GM12878 (cell line): ENCODE data around the gene KMT2E. TPM values are rescaled to one million over a fixed set of nuclear protein-coding genes. Genes with fewer than 3 reads are reported as not detected.

Source experiments
- CBFB ChIP-seq: IDR thresholded peaks from 2 replicates; pipeline ENCODE4 v1.6.1; 2016; ENCODE audit warnings: antibody characterized with exemption, low read depth
- CEBPZ ChIP-seq: fragments of 150-350 bp; IDR thresholded peaks from 2 replicates; pipeline ENCODE4 v1.6.1; 2016; ENCODE audit warnings: low read depth, low read length
- MEF2A ChIP-seq: IDR thresholded peaks from 2 replicates; pipeline ENCODE4 v1.6.1; 2011; ENCODE audit warnings: low read depth, mild to moderate bottlenecking, low read length, moderate library complexity; ENCODE audit not compliant: insufficient read depth
- RELA ChIP-seq: fragments of 450-650 bp; IDR thresholded peaks from 2 replicates; pipeline ENCODE4 v1.8.0; 2014; ENCODE audit warnings: borderline replicate concordance; ENCODE audit not compliant: partially characterized antibody
- TBL1XR1 ChIP-seq: IDR thresholded peaks from 2 replicates; pipeline ENCODE4 v1.6.1; 2012; ENCODE audit warnings: low read depth, low read length, improper control_type of control experiment
- ZNF687 ChIP-seq: fragments of 450-650 bp; IDR thresholded peaks from 2 replicates; pipeline ENCODE4 v1.6.1; 2017; ENCODE audit warnings: mild to moderate bottlenecking, moderate library complexity
- ZZZ3 ChIP-seq: IDR thresholded peaks from 2 replicates; pipeline ENCODE4 v1.6.1; 2011; ENCODE audit warnings: low read depth; ENCODE audit not compliant: control insufficient read depth, insufficient read length
- polyA plus RNA-seq, 11 experiments: library from polyadenylated mRNA; depleted of rRNA in 4 of 11; unstranded in 6 of 11; stranded (reverse) in 5 of 11; fragments of >200 nt; fragmentation: Nextera tagmentation in 4 of 11; fragmentation: Illumina TruSeq in 1 of 11; extraction: Ambion mirVana in 4 of 11; extraction: Trizol in 1 of 11; gene quantifications; 1 replicate in 1 of 11; 2 replicates in 10 of 11; pipeline versions ENCODE4 v1.2.1 to v1.2.3, GENCODE V29; 2011 to 2016; ENCODE audit warnings: inconsistent platforms in 2 of 11, missing spikeins in 2 of 11, low read depth in 1 of 11
- total RNA-seq, 4 experiments: library from RNA; depleted of rRNA in 3 of 4; stranded (reverse); fragments of >200 nt in 3 of 4; fragmentation: Illumina TruSeq in 1 of 4; extraction: Trizol in 1 of 4; gene quantifications; 2 replicates each; pipeline versions ENCODE4 v1.2.1 to v1.2.3, GENCODE V29; 2013 to 2021

KMT2E gene
- total and polyA plus RNA-seq, 10 of the 15 experiments (the other 5 are each of a cell fraction or from before 2014, with no cell fraction given): 13.2 to 68.1 (median 34.1) TPM

- no peak for TF ChIP-seq CEBPZ
- TF ChIP-seq ZZZ3: no peak
- no peak for TF ChIP-seq TBL1XR1
- no peak for TF ChIP-seq MEF2A
- TF ChIP-seq ZNF687: no peak
- no peak for TF ChIP-seq RELA
- TF ChIP-seq CBFB: no peak
Observed at GRCh38 chr7:105060437-105060836, 46.4 kb downstream of the KMT2E start (continued).
